Gastrocnemius medialis (tissue), 4 donors: ENCODE results near the gene ZNRD2. TPM values are rescaled to one million over a fixed set of nuclear protein-coding genes. Genes with fewer than 3 reads are reported as not detected.

Source experiments
- ATAC-seq, 2 donors: fragments of 150-250 bp; one replicate each; pipeline ENCODE4 v1.9.1; 2016
- DNase-seq, 2 donors: peaks; one replicate each; pipeline ENCODE4 v3.0.0-alpha.2; 2019
- H3K27ac ChIP-seq, 4 donors: fragments of 200-600 bp; sonication (generic); 1 replicate in 1 of 4; 2 replicates in 3 of 4; pipeline ENCODE4 v1.5.1; 2016 to 2018; ENCODE audit warnings: mild to moderate bottlenecking in 2 of 4, moderate library complexity in 1 of 4
- H3K27me3 ChIP-seq, 3 donors: fragments of 200-600 bp; sonication (generic) in 2 of 3; 1 replicate in 1 of 3; 2 replicates in 2 of 3; pipeline versions ENCODE4 v1.5.1 to v1.6.0; 2016 to 2019; ENCODE audit warnings: mild to moderate bottlenecking in 1 of 3, moderate library complexity in 1 of 3
- H3K36me3 ChIP-seq, 2 donors: fragments of 200-600 bp; sonication (generic) in 1 of 2; one replicate each; pipeline ENCODE4 v1.5.1; 2017 to 2018
- H3K4me1 ChIP-seq, 2 donors: fragments of 200-600 bp; sonication (generic) in 1 of 2; one replicate each; pipeline ENCODE4 v1.5.1; 2016 to 2017; ENCODE audit warnings: mild to moderate bottlenecking in 2 of 2
- H3K4me3 ChIP-seq, 4 donors: fragments of 200-600 bp; sonication (generic) in 3 of 4; 1 replicate in 1 of 4; 2 replicates in 3 of 4; pipeline ENCODE4 v1.5.1; 2016 to 2019; ENCODE audit warnings: mild to moderate bottlenecking in 2 of 4
- H3K9me3 ChIP-seq, 3 donors: fragments of 200-600 bp; sonication (generic) in 2 of 3; 1 replicate in 1 of 3; 2 replicates in 2 of 3; pipeline ENCODE4 v1.5.1; 2016 to 2019
- CTCF ChIP-seq, 5 experiments: fragments of 450-650 bp in 3 of 5; fragments of 200-600 bp in 2 of 5; sonication (generic) in 2 of 5; IDR thresholded peaks in 4 of 5; conservative IDR thresholded peaks in 1 of 5; 1 replicate in 4 of 5; 2 replicates in 1 of 5; pipeline ENCODE4 v1.5.1; 2016 to 2019; ENCODE audit warnings: antibody characterized with exemption in 5 of 5, mild to moderate bottlenecking in 3 of 5, moderate library complexity in 3 of 5
- POLR2A ChIP-seq, 2 donors: fragments of 450-650 bp; IDR thresholded peaks; one replicate each; pipeline ENCODE4 v1.6.1; 2017; ENCODE audit warnings: antibody characterized with exemption in 2 of 2, mild to moderate bottlenecking in 2 of 2, moderate library complexity in 2 of 2
- in situ Hi-C, 4 donors: fragments of 200-750 bp; cut with MboI; loops; one replicate each; pipeline versions ENCODE4 v1.15.0 to v1.8.0; 2017; ENCODE audit warnings: low sequenced_read_pairs in 4 of 4
- intact Hi-C: fragments of 100-400 bp; cut with DNase I; formaldehyde crosslinking; loops from one replicate; pipeline ENCODE4 v1.15.1; 2023; ENCODE audit warnings: low total_unique reads
- total RNA-seq, 4 donors: library from RNA; depleted of rRNA; stranded (reverse); fragments of >200 nt; gene quantifications; one replicate each; pipeline versions ENCODE4 v1.1.0 to v1.2.3, GENCODE V29; 2016

ZNRD2 gene
- total RNA-seq, 4 donors from 2014 or later: 54.7 to 99.4 (median 75.3) TPM

DNA sequence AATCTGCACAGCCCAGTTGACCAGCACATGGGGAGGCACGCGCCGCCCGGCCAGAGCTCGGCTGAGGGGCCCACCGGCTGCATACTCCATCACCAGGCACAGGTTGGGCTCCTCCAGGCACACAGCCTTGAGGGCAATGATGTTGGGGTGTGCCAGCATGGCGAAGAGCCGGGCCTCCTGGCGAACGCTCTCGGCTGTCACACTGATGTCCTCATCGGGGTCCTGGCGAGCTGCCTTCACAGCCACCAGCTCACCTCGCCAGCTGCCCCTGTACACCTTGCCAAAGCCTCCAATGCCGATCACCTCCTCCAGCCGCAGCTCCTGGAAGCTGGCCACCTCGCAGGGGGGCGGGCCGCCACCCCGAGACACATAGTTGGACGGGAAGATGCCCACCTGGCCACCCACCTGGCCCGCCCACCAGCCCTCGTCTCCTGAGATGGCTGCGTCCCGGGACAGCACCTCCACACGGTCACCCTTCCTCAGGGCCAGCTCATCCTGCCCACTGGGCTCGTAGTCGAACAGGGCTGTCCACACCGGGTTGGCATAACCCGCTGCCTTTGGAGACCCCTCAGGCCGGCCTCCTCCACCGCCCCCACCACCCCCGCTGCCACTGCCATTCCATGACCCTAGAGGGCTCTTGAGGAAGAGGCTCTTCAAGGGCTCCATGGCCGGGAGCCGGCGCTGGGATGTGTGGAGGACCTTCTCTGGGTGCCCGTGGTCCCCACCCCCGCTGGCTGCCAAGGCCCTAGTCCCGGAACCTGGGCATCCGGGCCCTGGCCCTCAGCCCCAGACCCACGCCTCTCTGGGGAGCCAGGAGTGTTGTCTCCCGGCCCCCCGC, 43.0 kb downstream of the ZNRD2 start:
- in situ Hi-C loops: no loop called here
- intact Hi-C loops: no loop called here

DNA sequence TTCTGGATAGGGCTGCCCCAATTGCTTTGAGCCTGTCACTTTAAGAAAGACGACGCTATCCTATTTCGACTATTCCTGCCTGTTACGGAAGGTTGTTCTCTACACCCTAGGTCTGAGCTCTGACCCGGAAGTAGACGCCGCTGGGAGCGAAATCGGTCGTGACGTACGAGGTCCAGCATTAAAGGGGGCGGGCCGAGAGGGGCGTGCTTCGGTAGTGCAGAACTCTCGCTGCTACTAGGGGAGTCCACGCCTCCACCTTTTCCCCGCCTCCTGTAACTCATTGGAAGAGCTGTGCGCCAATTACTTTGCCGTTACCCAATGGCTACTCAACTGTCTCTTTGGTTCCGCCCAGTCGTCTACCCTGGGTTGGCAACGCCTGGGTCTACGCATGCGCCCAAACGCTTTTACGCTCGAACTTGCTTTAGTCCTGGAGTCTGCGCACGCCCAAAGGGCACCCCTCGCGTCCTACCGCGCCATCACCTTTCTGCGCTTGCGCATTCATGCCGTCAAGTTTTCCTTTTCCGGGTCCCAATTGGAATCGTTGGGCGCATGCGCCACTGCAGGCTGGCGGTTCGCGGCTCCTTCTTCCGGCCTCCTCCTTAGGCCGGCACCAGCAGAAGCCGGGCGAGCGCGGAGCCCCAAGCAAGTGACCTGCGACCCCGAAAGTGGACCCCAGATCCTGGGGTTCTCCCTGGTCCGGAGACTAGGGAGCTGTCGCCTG, 45.1 kb downstream of the ZNRD2 start, which contains the start of gene PCNX3:
TSS of gene PCNX3 (plus strand) at position 548 of the 721 bp plus-strand sequence. CDS start 536 bp downstream, outside the sequence.
- intact Hi-C loops: loop anchor here (1.0 to 5.0 kb wide), 8 partner anchors 23 to 347 kb away; partner anchors contain the start of genes C11orf68, CFL1, DRAP1 and KAT5
- in situ Hi-C loops: no loop called here
- ATAC-seq: peak; percentile 86 to 92
- peaks cover 30 to 44% of the 10 kb centered on the region in 2 donors for H3K4me1 ChIP-seq
- H3K4me3 ChIP-seq: peak within 1 kb of the TSS; percentile 79 to 85 (median 80)
- no peaks in the 10 kb centered on the region for H3K27me3 ChIP-seq
- H3K27ac ChIP-seq: peak within 1 kb of the TSS; percentile 82 to 93 (median 91)
- TF ChIP-seq POLR2A (IDR thresholded peaks at IDR 0.05): peak; percentile 27 to 75
- TF ChIP-seq CTCF (IDR thresholded peaks at IDR 0.05 in 4 of 5, conservative IDR thresholded peaks at IDR 0.05 in 1 of 5): no peak
- H3K36me3 ChIP-seq: peaks cover 0 to 35% of the 10 kb centered on the region in 2 donors
- H3K9me3 ChIP-seq: no peaks in the 10 kb centered on the region
- peak; percentile 100 for DNase-seq

More for the DNA sequence above, 43.0 kb downstream of the ZNRD2 start:
- Histone ChIP-seq H3K9me3 (no peaks in the 10 kb centered on the region), H3K36me3 (peaks cover 0 to 14% of the 10 kb centered on the region in 2 donors), H3K4me3 (peak overlapping the region; percentile 60 to 82 (median 74)), H3K27ac (peak overlapping the region; percentile 82 to 93 (median 91)), H3K4me1 (peaks cover 36 to 58% of the 10 kb centered on the region in 2 donors), H3K27me3 (no peaks in the 10 kb centered on the region)
- no peak for ATAC-seq
- no peak for DNase-seq
- TF ChIP-seq CTCF (IDR thresholded peaks at IDR 0.05 in 4 of 5, conservative IDR thresholded peaks at IDR 0.05 in 1 of 5): no peak
- TF ChIP-seq POLR2A (IDR thresholded peaks at IDR 0.05): no peak

- intact Hi-C loops (loop anchor here (1.0 to 5.0 kb wide), 8 partner anchors 23 to 346 kb away; partner anchors contain the start of genes C11orf68, CFL1, DRAP1 and KAT5), in situ Hi-C loops (no loop called here)
- peak overlapping the region; percentile 82 to 93 (median 91) for H3K27ac ChIP-seq
- H3K27me3 ChIP-seq: no peaks in the 10 kb centered on the region
- H3K4me3 ChIP-seq: peak overlapping the region; percentile 79 to 85 (median 80)
- ATAC-seq: no peak
- H3K4me1 ChIP-seq: peaks cover 24 to 38% of the 10 kb centered on the region in 2 donors
- TF ChIP-seq POLR2A (IDR thresholded peaks at IDR 0.05): no peak
- no peak for TF ChIP-seq CTCF (IDR thresholded peaks at IDR 0.05 in 4 of 5, conservative IDR thresholded peaks at IDR 0.05 in 1 of 5)
- DNase-seq: no peak
- no peaks in the 10 kb centered on the region for H3K9me3 ChIP-seq
- H3K36me3 ChIP-seq: peaks cover 0 to 41% of the 10 kb centered on the region in 2 donors
Observed at GRCh38 chr11:65615950-65616574, 45.8 kb downstream of the ZNRD2 start.

DNA sequence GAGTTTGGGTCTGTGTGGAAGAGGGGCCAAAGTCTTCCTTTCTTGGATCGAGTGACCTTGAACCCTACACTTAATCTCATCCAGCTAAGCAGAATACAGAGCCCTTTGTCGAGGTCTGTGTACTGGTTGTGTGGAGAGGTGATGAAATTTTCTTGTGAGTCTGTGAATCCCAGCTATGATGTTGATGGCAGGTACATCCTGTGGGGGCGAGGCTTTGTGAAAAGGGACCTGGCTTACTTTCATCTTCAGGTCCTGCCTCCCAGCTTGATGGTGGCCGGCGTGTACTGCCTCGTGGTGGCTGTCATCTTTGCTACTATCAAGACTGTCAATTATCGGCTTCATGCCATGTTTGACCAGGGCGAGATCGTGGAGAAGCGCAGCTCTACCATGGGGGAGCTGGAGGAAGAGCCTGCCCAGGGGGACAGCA, 46.3 kb downstream of the ZNRD2 start:
- ATAC-seq (no peak), DNase-seq (no peak)
- no peaks in the 10 kb centered on the region for H3K9me3 ChIP-seq
- peaks cover 0 to 41% of the 10 kb centered on the region in 2 donors for H3K36me3 ChIP-seq
- peaks cover 24 to 35% of the 10 kb centered on the region in 2 donors for H3K4me1 ChIP-seq
- H3K27ac ChIP-seq: peak overlapping the region; percentile 82 to 93 (median 91)
- intact Hi-C loops (loop anchor here (5.0 kb wide), 2 partner anchors 96 to 346 kb away; partner anchors contain the start of genes KAT5 and SART1), in situ Hi-C loops (no loop called here)
- H3K4me3 ChIP-seq: peak overlapping the region; percentile 79 to 85 (median 80)
- TF ChIP-seq POLR2A (IDR thresholded peaks at IDR 0.05) (no peak), CTCF (IDR thresholded peaks at IDR 0.05 in 4 of 5, conservative IDR thresholded peaks at IDR 0.05 in 1 of 5) (no peak)
- no peaks in the 10 kb centered on the region for H3K27me3 ChIP-seq
